IPS DF 4.7 (cell line): ENCODE results near the gene MOK.

ENCODE experiments used
- DNase-seq: peaks from one replicate; pipeline ENCODE4 v3.0.0-alpha.2; 2013; ENCODE audit warnings: low spot score; ENCODE audit errors: extremely low read depth

MOK gene

GRCh38 chr14:102181187-102181586 lies 123.8 kb downstream of the MOK start:
- no peak for DNase-seq

GRCh38 chr14:102180248-102180998 lies 124.5 kb downstream of the MOK start:
- no peak for DNase-seq
